Astrocyte (in vitro differentiated cells and primary cell): Measurements from ENCODE around the gene KRT28.

Source experiments
- CTCF ChIP-seq: IDR thresholded peaks from 2 replicates; pipeline ENCODE4 v1.5.1; 2011; ENCODE audit warnings: low read depth, mild to moderate bottlenecking, inconsistent platforms, low read length, moderate library complexity; ENCODE audit not compliant: insufficient read depth
- EZH2 ChIP-seq: IDR thresholded peaks from 2 replicates; pipeline ENCODE4 v1.6.1; 2012; ENCODE audit warnings: mild to moderate bottlenecking, low read length, inconsistent platforms; ENCODE audit not compliant: insufficient read depth

- TF ChIP-seq CTCF (no peak), EZH2 (no peak)
Measured at GRCh38 chr17:40813804-40814203, 14.0 kb upstream of the KRT28 start.
